Measurements from ENCODE around the gene OR2T4. TPM values are rescaled to one million over a fixed set of nuclear protein-coding genes. Genes with fewer than 3 reads are reported as not detected.

The OR2T4 gene, protein sequence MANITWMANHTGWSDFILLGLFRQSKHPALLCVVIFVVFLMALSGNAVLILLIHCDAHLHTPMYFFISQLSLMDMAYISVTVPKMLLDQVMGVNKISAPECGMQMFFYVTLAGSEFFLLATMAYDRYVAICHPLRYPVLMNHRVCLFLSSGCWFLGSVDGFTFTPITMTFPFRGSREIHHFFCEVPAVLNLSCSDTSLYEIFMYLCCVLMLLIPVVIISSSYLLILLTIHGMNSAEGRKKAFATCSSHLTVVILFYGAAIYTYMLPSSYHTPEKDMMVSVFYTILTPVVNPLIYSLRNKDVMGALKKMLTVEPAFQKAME
- total RNA-seq = not detected

DNA sequence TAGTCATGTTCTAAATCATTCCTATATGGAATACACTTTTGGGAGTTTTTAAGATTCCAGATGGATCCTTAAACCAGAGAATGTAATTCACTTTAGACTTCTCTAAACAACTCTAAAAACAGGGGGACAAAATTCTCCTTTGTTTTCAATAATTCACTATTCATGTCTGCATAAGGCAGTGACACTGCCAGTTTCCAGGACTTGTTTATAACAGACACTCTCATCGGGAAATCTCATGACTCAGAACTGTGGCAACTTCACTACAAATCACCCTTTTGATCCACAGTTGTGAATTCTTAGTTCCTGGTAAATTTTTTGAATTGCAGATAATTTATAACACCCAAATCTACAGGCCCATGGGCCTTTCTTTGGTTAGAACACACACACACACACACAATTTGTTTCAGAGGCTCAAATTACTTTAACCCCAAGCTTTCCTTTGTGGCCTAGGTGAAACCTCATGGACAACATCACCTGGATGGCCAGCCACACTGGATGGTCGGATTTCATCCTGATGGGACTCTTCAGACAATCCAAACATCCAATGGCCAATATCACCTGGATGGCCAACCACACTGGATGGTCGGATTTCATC is at the start of gene OR2T4:
TSS of gene OR2T4 (plus strand) at position 545 of the 595 bp plus-strand sequence. CDS start at position 545, 0 bp downstream.
- DNase-seq = no peak

DNA sequence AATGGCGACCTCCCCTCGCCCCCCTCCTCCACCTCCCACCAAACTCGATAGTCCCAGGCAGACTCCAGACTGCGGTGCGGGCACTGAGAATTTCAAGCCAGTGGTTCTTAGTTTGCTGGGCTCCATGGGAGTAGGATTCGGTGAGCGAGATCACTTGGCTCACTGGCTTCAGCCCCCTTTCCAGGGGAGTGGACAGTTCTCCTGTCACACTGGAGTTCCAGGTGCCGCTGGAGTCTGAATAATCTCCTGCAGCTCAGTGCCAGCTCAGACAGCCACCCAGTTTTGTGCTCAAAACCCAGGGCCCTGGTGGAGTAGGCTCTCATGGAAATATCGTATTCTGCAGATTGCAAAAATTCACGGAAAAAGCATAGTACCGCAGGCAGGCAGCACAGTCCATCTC is 44.7 kb upstream of the OR2T4 start:
- no peak for DNase-seq

DNA sequence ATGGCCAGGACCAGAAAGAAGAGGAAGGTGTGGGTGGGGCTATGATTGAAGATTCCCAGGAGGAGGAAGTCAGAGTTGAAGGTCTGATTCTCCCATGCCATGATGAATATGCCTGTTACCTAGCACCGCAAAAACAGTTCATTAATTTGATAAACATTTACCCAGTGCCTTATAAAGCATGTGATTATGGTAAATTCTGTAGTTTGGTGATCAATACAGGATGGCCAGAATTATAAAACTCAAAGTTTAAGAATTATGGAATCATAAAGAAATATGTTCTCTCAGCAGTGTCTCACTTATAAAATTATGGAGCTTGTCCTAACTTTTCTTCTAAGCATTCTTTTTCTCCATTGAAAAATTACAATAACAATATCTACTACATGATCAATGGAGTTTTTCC is 37.0 kb upstream of the OR2T4 start, which contains the start of gene OR2M7:
TSS of gene OR2M7 (minus strand) at position 101 of the 400 bp plus-strand sequence. CDS start at position 101, 0 bp downstream.
- no peak for DNase-seq

DNA sequence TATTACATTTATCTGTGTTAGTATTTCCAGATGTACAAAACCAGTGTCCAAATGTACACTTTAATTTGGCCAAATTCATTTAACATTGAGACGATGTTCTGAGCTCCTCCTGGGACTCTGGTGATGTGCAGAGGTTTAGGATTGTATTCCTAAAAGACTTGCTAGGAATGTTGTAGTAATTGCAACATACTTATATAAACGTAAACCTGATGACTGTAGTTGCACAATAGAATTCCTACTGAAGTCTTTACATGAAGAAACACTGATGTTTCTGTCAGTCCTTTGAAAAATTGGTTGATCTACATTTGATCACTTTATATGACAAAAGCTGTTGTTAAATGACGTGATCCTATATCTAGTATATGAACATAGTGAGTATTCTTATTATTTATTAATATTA is 18.0 kb upstream of the OR2T4 start:
- DNase-seq = no peak

DNA sequence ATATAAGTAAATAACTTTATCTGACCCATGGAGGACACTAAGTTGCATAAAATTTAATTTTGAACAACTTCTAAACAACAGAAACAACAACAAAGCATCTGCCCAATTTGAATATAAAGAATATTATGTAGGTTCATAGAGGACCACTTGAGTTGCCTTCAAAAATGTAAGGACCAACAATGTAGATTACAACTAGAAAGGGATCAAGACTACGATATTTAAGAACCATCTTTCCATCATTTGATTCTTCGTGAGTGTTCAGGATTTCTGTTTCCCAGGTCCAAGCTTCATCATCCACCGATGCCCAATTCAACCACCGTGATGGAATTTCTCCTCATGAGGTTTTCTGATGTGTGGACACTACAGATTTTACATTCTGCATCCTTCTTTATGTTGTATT is 13.0 kb upstream of the OR2T4 start, which contains the start of gene OR14C36:
TSS of gene OR14C36 (plus strand) at position 301 of the 400 bp plus-strand sequence. CDS start at position 301, 0 bp downstream.
- DNase-seq = no peak

DNA sequence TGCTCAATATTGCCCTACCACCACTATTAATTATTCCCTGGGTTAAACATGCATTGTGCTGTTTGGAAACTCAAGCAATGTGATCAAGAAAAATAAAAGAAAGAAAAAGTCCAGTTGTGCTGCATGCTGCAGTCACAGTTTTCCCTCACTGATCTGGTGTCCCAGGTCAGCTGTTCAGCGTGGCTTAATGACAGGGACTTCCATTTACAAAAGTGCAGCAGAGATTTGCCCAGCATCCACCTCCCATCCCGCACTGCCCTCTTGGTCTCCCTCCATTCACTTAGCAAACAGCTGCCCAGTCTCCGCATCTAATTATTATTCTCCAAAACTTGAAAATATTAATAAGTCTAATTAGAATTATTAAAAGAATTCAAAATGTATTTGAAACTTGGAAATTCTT is 2.0 kb upstream of the OR2T4 start:
- DNase-seq = no peak

DNA sequence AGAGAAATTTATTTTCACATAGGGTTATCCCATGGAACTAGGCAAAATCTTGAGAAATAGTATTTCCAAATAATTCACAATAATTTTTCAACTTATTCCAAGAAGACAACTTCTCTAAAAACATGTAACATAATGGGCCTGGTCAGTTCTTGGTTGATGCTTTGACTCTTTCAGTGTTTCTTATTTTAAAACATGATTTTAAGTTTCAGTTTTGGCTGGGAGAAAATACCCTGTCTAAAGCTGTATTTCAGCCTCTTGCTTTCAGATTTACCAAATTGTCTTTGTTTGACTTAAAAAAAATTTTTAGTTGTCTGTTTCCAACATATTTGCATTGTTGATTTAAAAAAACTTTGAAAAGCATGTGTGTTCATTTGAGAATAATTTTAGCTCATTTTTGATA is 5.1 kb downstream of the OR2T4 start:
- DNase-seq = no peak

DNA sequence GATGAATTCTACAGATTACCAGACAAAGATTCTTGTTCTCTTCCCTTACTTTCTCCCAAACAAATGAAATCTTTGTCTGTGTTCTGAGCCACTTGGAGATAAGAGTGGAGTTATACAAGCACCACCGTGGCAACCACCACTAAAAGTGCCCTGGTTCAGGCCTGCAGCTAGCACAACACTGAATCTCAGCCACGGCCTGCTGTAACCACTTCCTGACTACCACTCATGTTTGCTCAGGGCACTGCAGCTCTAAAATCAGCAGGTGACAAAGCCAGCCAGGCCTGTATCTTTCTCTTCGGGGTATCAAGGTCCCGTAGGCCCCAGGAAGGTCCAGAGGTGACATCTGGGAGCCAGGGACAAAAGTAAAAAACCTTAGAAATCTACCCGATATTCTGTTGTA is 10.9 kb downstream of the OR2T4 start:
- no peak for DNase-seq

DNA sequence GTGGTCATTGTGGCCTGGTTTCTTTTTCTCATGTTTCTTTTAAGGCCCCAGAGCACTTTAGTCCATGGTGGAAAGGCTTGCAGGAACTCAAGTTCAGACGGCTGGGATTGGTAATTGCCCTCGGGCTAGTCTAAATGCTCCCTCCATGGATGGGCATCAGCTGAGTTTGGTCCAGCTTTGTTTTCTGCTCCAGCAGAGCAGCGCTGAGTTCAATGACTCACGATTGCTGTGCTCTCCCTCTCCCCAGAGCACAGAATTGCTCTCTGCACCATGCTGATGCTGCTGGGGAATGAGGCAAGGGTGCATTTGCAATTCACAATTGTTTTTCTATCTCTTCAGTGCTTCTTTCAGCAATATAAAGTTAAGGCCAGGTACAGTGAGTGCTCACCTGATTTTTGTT is 12.3 kb downstream of the OR2T4 start:
- no peak for DNase-seq

DNA sequence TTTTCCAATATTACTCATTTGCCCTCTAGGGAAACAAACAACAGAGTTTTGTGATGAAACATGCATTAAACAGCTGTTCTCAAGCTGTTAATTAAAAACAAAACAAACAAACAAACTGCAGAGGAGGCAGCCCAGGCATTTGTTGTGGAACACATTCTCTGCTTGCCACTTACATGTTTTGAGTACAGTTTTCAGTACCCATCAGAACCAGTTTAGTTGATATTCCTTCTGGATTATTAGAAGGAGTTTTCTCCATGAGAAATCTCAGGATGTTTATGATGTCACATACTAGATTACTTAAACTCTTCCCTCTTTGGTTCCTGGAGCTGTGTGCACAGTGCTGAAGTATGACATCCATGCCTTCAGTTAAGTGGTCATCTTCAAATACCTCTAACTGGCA is 14.0 kb downstream of the OR2T4 start, which contains the start of gene OR2T6:
TSS of gene OR2T6 (plus strand) at position 301 of the 400 bp plus-strand sequence. CDS start 11,863 bp downstream, outside the sequence.
- no peak for DNase-seq

DNA sequence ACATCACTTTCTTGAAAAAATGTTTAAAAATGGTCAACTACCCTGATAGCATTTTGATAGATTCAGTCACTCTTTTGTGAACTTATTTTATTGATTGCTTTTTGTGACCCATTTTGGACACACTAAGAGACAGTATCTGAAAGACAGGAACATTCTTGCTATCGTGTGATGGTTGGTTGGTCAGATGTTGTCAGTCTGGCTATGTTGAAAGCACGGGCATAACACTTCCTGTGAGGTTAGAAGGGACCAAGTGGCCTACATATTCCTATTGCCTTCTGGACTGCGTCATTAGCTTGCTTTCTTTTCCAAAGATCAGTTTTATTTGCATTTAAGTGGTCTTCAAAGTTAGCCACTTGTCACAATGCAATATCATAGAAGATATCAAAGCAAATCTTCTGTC is 15.5 kb downstream of the OR2T4 start:
- DNase-seq = no peak

DNA sequence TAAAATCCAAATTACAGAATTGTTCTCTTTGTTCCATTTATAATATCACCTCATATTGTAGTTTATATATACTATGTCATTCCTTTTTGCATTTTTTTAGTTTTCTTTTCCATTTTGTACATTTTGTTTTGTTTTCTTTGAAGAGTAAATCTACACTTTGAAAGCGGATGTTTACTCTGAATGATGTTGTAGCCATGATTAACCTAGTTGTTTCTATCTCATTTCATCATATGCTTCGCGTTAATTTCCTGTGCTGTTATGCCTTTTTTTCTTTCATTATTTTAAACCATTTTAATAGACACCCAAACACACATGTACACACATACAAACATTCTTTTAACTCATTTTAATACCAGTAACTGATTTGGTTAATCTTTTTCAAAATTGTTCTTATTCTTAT is 19.4 kb downstream of the OR2T4 start:
- no peak for DNase-seq

DNA sequence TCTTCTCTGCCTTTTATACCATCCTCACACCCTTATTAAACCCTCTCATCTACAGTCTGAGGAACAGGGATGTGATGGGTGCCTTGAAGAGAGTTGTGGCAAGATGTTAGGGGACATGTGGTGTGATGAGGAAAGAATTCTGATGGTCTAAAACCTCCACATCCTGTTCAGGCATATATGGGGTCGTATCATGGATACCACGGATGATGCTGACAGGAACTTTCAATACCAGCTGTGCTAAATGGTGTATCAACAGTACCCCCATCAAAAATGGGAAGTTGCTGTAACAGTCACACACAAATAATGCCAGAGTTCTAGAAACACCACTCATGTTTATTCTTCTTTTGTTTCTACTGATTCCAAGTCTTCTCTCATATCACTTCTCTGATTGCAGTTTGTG is 27.0 kb downstream of the OR2T4 start:
- no peak for DNase-seq

DNA sequence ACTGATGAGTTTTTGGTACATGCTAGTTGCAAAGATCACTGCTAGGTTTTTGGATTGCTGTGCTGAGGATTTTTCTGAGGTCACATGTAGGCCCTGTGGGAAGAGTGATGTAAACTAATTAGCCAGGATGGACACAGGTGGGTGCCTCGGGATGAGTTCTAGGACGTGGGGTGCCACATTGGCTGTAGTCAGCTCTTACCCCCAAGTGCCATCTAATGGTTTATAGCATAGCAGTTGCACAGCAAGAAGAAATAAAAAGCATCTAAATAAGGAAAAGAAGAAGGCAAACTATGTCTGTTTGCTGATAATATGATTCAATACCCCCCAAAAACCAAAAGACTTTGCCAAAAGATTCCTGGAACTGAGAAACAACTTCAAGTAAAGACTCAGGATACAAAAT is 31.6 kb downstream of the OR2T4 start:
- DNase-seq = no peak

DNA sequence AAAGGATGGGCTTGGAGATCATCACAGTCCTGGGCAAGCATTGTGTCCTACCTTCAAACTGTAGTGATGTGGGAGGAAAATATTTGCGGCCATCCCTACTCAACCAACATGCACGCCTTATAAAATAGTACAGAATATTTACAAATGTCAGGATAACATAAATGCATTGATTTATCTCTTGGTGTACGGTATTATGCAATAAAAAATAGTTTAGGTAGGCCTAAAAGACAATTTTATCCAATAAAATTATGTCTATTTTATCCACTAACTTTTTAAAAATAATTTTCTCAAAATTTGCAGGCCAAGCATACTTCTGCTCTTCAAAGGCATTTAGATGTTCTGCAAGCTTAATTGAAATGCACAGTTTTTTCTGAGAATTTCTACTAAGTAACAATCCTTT is 41.3 kb downstream of the OR2T4 start, which contains the start of gene OR2T1:
TSS of gene OR2T1 (plus strand) at position 301 of the 400 bp plus-strand sequence. CDS start 3,100 bp downstream, outside the sequence.
- DNase-seq = no peak

DNA sequence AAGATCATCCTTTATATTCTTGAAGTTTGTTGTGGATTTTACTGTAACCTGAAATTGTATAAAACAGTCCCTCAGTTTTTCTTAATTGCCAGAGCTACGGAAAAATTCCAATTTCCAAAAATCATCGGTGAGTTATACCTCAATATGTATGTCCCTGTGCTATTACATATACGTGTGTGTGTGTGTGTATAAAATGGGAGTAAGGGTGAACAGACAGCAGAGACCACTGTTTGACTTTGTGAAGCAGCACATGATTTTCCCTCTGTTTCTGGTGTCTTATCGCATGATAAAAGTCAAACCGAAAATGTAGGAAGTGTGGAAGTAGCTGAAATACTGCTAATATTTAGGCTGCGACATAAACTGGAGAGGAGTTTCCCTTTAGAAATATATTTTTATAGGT is 42.6 kb downstream of the OR2T4 start:
- DNase-seq = no peak

DNA sequence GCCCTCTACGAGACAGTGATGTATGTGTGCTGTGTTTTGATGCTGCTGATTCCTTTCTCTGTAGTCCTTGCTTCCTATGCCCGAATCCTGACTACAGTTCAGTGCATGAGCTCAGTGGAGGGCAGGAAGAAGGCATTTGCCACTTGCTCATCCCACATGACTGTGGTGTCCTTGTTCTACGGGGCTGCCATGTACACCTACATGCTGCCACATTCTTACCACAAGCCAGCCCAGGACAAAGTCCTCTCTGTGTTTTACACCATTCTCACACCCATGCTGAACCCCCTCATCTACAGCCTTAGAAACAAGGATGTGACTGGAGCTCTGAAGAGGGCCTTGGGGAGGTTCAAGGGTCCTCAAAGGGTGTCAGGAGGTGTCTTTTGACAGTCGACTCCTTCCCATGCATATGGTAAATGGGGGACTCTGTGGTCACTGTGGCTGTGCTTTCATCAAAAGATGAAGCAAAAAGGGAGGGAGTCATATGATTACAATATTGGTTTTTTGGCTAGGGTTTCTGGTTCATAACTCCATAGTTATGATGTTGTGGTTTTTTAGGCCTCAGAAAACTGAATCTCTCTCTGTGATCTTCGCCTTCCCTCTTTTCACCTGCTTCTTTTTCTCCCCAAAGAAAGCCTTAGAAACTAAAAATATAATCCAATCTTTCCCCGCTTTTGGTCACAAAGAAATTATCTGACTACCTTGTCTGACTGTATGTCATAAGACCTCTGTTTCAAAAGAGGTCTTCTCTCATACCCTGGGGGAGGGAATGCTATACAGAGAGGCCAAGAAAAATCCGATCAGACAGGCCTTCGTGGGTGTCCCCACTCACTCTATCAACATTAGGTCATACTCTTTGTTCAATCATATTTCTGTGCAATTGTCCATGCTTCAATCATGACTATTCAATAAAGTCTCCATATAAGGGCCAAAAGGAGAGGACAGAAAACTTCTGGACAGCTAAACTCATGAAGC is 45.5 kb downstream of the OR2T4 start:
- DNase-seq = no peak

Other genes with a start within 250 kb of the OR2T4 start
- not detected for gene OR2M5, start 216.5 kb upstream of the OR2T4 start, total RNA-seq
- gene OR2M2, start 186.8 kb upstream of the OR2T4 start, total RNA-seq = not detected
- gene OR2M3, start 164.4 kb upstream of the OR2T4 start, total RNA-seq = not detected
- not detected for gene OR2M4, start 130.2 kb upstream of the OR2T4 start, total RNA-seq
- gene OR2T33, start 83.7 kb upstream of the OR2T4 start, total RNA-seq = not detected
- not detected for gene OR2T12, start 58.2 kb upstream of the OR2T4 start, total RNA-seq
- gene OR2M7, start 37.1 kb upstream of the OR2T4 start, total RNA-seq = not detected
- gene OR14C36, start 12.9 kb upstream of the OR2T4 start, total RNA-seq = not detected
- not detected for gene OR2T6, start 14.1 kb downstream of the OR2T4 start, total RNA-seq
- gene OR2T1, start 41.4 kb downstream of the OR2T4 start, total RNA-seq = not detected
- not detected for gene OR2T2, start 84.0 kb downstream of the OR2T4 start, total RNA-seq
- gene OR2T3, start 111.7 kb downstream of the OR2T4 start, total RNA-seq = not detected
- not detected for gene OR2T5, start 126.9 kb downstream of the OR2T4 start, total RNA-seq
- gene OR2G6, start 146.4 kb downstream of the OR2T4 start, total RNA-seq = not detected
- gene OR2T29, start 201.1 kb downstream of the OR2T4 start, total RNA-seq = not detected
- gene OR2T34, start 213.1 kb downstream of the OR2T4 start, total RNA-seq = not detected
- gene OR2T10, start 236.0 kb downstream of the OR2T4 start, total RNA-seq = not detected